HepG2 (cell line): ENCODE results near the gene ZDHHC24. TPM values are rescaled to one million over a fixed set of nuclear protein-coding genes. Genes with fewer than 3 reads are reported as not detected.

Source experiments
- ARHGAP35 ChIP-seq: sonication (generic); formaldehyde crosslinking; IDR thresholded peaks from 2 replicates; pipeline ENCODE4 v1.9.0; 2022; ENCODE audit warnings: mild to moderate bottlenecking, inconsistent platforms, moderate library complexity, missing genetic modification reagents, borderline replicate concordance
- DBP ChIP-seq: sonication (generic); formaldehyde crosslinking; IDR thresholded peaks from 2 replicates; pipeline ENCODE4 v1.4.0; 2020; ENCODE audit warnings: missing genetic modification reagents; ENCODE audit errors: not compliant biosample characterization
- GLMP ChIP-seq: sonication (generic); formaldehyde crosslinking; IDR thresholded peaks from 2 replicates; pipeline ENCODE4 v1.9.0; 2021; ENCODE audit warnings: missing genetic modification reagents, mild to moderate bottlenecking, borderline replicate concordance
- HMG20B ChIP-seq: conservative IDR thresholded peaks from 2 replicates; pipeline ENCODE4 v1.6.1; 2016; ENCODE audit warnings: missing genetic modification reagents, missing compliant biosample characterization
- HNRNPUL1 ChIP-seq: fragments of 200-400 bp; formaldehyde crosslinking; IDR thresholded peaks from 2 replicates; pipeline ENCODE4 v1.6.1; 2017; ENCODE audit warnings: low read depth, mild to moderate bottlenecking, low read length, moderate library complexity
- IKZF1 ChIP-seq: fragments of 450-650 bp; IDR thresholded peaks from 2 replicates; pipeline ENCODE4 v1.7.1; 2016
- MED8 ChIP-seq: sonication (generic); formaldehyde crosslinking; IDR thresholded peaks from 2 replicates; pipeline ENCODE4 v1.8.1; 2023; ENCODE audit warnings: mild to moderate bottlenecking, missing genetic modification reagents; ENCODE audit not compliant: insufficient replicate concordance
- MTF1 ChIP-seq: sonication (generic); formaldehyde crosslinking; IDR thresholded peaks from 2 replicates; pipeline ENCODE4 v1.5.0; 2020; ENCODE audit warnings: missing genetic modification reagents
- NFE2L1 ChIP-seq: sonication (generic); formaldehyde crosslinking; IDR thresholded peaks from 2 replicates; pipeline ENCODE4 v1.4.0; 2020; ENCODE audit warnings: missing genetic modification reagents, mild to moderate bottlenecking, borderline replicate concordance
- RFXANK ChIP-seq: IDR thresholded peaks from 2 replicates; pipeline ENCODE4 v1.6.1; 2016
- RXRB ChIP-seq: IDR thresholded peaks from 2 replicates; pipeline ENCODE4 v1.6.1; 2016; ENCODE audit warnings: borderline replicate concordance, missing genetic modification reagents, missing compliant biosample characterization
- TBX2 ChIP-seq: sonication (generic); formaldehyde crosslinking; IDR thresholded peaks from 2 replicates; pipeline ENCODE4 v1.5.0; 2020; ENCODE audit warnings: missing genetic modification reagents, mild to moderate bottlenecking, borderline replicate concordance
- TEF ChIP-seq: sonication (generic); formaldehyde crosslinking; IDR thresholded peaks from 2 replicates; pipeline ENCODE4 v1.5.0; 2020; ENCODE audit warnings: missing genetic modification reagents
- U2AF1 ChIP-seq: fragments of 200-400 bp; formaldehyde crosslinking; optimal IDR thresholded peaks from 2 replicates; pipeline ENCODE3; 2017; ENCODE audit warnings: mild to moderate bottlenecking, low read depth, low read length
- UBTF ChIP-seq: sonication (generic); formaldehyde crosslinking; IDR thresholded peaks from 2 replicates; pipeline ENCODE4 v1.4.0; 2020; ENCODE audit warnings: mild to moderate bottlenecking, missing genetic modification reagents
- XBP1 ChIP-seq: sonication (generic); formaldehyde crosslinking; IDR thresholded peaks from 2 replicates; pipeline ENCODE4 v1.5.0; 2020; ENCODE audit warnings: missing genetic modification reagents
- ZIK1 ChIP-seq: sonication (generic); formaldehyde crosslinking; IDR thresholded peaks from 2 replicates; pipeline ENCODE4 v1.5.0; 2020; ENCODE audit warnings: mild to moderate bottlenecking, low read depth, missing genetic modification reagents, borderline replicate concordance
- ZNF253 ChIP-seq: sonication (generic); formaldehyde crosslinking; IDR thresholded peaks from 2 replicates; pipeline ENCODE4 v1.8.0; 2022; ENCODE audit warnings: mild to moderate bottlenecking, missing genetic modification reagents, borderline replicate concordance
- ZNF576 ChIP-seq: sonication (generic); formaldehyde crosslinking; IDR thresholded peaks from 2 replicates; pipeline ENCODE4 v1.4.0; 2020; ENCODE audit warnings: mild to moderate bottlenecking, missing genetic modification reagents
- ZNF709 ChIP-seq: sonication (generic); formaldehyde crosslinking; IDR thresholded peaks from 2 replicates; pipeline ENCODE4 v1.5.0; 2020; ENCODE audit warnings: mild to moderate bottlenecking, missing genetic modification reagents
- ZNF713 ChIP-seq: sonication (generic); formaldehyde crosslinking; IDR thresholded peaks from 2 replicates; pipeline ENCODE4 v1.4.0; 2020; ENCODE audit warnings: mild to moderate bottlenecking, missing genetic modification reagents
- ZNF850 ChIP-seq: sonication (generic); formaldehyde crosslinking; conservative IDR thresholded peaks from 2 replicates; pipeline ENCODE4 v1.9.0; 2021; ENCODE audit warnings: mild to moderate bottlenecking, missing genetic modification reagents
- ZSCAN5A ChIP-seq: sonication (generic); formaldehyde crosslinking; IDR thresholded peaks from 2 replicates; pipeline ENCODE4 v1.8.0; 2022; ENCODE audit warnings: mild to moderate bottlenecking, missing genetic modification reagents, borderline replicate concordance
- polyA plus RNA-seq, 8 experiments: library from polyadenylated mRNA; depleted of rRNA in 3 of 8; stranded (reverse) in 7 of 8; unstranded in 1 of 8; fragments of >200 nt; fragmentation: Illumina TruSeq in 4 of 8; extraction: Trizol in 4 of 8; gene quantifications; 2 replicates each; pipeline versions ENCODE4 v1.2.1 to v1.2.3, GENCODE V29; 2011 to 2016; ENCODE audit warnings: low read depth in 4 of 8, missing spikeins in 1 of 8, mixed read lengths in 1 of 8; ENCODE audit not compliant: insufficient read depth in 1 of 8
- total RNA-seq, 5 experiments: library from RNA; depleted of rRNA; stranded (reverse); fragments of >200 nt; fragmentation: Illumina TruSeq; extraction: Trizol; gene quantifications; 2 replicates each; pipeline ENCODE4 v1.2.3, GENCODE V29; 2016; ENCODE audit warnings: low read depth in 1 of 5

ZDHHC24 gene
- total and polyA plus RNA-seq, 2 of the 13 experiments (the other 11 are each of a cell fraction or from before 2014, with no cell fraction given), result 4.3 TPM

- TF ChIP-seq MTF1 (CRISPR knock-in tag) (no peak), ZNF709 (peak; percentile 97), NFE2L1 (CRISPR knock-in tag) (no peak), ZSCAN5A (CRISPR knock-in tag) (0 out of 2 replicates have a peak, but pooled peaks have one; percentile 75), TEF (no peak), TBX2 (CRISPR knock-in tag) (peak; percentile 89), ZIK1 (CRISPR knock-in tag) (0 out of 2 replicates have a peak, but pooled peaks have one; percentile 21), ZNF253 (no peak), ZNF713 (CRISPR knock-in tag) (no peak), ZNF576 (no peak), RXRB (CRISPR knock-in tag) (peak; percentile 38; the same call in 1 of the 2 replicates), UBTF (CRISPR knock-in tag) (peak; percentile 73), U2AF1 (peak; percentile 57), HNRNPUL1 (no peak), GLMP (no peak), RFXANK (CRISPR knock-in tag) (peak; percentile 24; the same call in 1 of the 2 replicates), ARHGAP35 (CRISPR knock-in tag) (peak; percentile 58; the same call in 1 of the 2 replicates), HMG20B (0 out of 2 replicates have a peak, but pooled peaks have one; percentile 38), ZNF850 (no peak), MED8 (no peak), IKZF1 (no peak), DBP (CRISPR knock-in tag) (peak; percentile 88), XBP1 (no peak)
Observed at GRCh38 chr11:66592457-66593302, 46.8 kb upstream of the ZDHHC24 start, which contains the start of the genes CCDC87 and CCS (continued).
